HG02885 (cell line): ENCODE measurements around the gene BRAF.
A peak's percentile ranks its signal among the peaks of the same experiment; 100 is the strongest.
"Not testable (repeated sequence)": the region's sequence is repeated elsewhere in the genome, so short reads cannot be mapped to it uniquely, and the experiment has no call there.

Source experiments
- ATAC-seq: cut with Tn5 transposase; IDR thresholded peaks from one replicate; pipeline ENCODE4 v1.9.1; 2021; ENCODE audit warnings: mild to moderate bottlenecking; ENCODE audit not compliant: unreplicated experiment, poor library complexity

BRAF gene

GRCh38 chr7:140924821-140925421, at the start of gene BRAF:
Gene BRAF, minus strand, starts transcription at chr7:140924929. Its CDS starts 226 bp downstream, at chr7:140924703.
- peak; percentile 59 for ATAC-seq

DNA sequence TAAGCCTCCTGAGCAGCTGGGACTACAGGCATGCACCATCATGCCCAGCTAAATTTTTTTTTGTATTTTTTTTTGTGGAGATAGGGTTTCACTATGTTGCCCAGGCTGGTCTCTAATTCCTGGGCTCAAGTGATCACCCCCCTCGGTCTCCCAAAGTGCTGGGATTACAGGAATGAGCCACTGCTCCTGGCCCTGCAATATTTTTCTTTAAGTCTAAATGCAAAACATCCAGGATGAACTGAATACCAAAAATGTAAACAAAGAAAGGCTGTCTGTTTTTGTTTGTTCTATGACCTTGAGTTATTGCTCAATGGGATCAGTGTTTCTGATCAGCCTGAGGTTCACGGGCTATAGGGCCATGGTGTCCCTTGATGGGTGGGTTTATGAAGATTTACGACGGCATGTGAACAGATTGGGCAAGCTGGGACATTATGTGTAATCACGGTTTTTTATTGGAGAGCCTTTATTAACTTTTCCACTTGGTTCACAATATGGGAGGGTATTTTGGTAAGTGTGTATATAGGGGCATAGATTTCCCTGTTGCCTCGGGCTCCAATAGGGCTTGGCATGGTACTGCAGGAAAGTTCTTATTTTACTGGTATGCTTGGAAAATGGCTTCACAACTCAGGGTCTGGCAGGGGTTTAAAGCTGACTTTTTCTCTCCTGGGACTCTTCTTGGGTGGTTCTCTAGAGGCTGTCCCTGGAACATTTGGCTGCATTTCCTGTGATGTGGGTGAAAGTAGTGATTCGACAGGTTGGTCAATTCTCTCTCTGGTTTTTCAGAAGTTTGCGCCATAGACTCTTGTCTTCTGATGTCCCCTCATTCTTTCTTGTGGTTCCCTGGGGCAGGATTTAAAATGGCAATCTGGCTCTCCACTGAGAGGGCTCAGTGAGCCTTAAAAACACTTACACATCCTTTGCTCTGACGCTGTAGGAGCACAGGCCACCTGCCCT, 48.4 kb upstream of the BRAF start:
- no peak for ATAC-seq

DNA sequence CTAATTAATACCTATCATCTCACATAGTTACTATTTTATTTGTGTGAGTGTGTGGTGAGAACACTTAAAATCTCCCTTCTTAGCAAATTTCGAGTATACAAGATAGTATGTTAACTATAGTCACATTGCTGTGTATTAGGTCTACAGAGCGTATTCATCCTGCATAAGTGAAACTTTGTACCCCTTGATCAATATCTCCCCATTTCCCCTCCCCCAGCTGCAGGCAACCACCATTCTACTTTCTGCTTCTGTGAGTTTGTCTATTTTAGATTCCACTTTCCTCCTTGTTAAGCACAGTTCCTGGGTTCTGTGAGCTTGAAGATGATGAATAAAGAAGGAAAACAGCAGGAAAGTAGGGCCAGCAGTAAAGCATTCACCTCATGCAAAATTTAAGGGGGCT, 47.6 kb upstream of the BRAF start:
- ATAC-seq, result no peak

- ATAC-seq, result no peak
Observed at GRCh38 chr7:140967438-140967837, 42.7 kb upstream of the BRAF start.

GRCh38 chr7:140966561-140967233, 42.0 kb upstream of the BRAF start:
- ATAC-seq, result no peak

GRCh38 chr7:140961117-140961516, 36.4 kb upstream of the BRAF start:
- no peak for ATAC-seq

DNA sequence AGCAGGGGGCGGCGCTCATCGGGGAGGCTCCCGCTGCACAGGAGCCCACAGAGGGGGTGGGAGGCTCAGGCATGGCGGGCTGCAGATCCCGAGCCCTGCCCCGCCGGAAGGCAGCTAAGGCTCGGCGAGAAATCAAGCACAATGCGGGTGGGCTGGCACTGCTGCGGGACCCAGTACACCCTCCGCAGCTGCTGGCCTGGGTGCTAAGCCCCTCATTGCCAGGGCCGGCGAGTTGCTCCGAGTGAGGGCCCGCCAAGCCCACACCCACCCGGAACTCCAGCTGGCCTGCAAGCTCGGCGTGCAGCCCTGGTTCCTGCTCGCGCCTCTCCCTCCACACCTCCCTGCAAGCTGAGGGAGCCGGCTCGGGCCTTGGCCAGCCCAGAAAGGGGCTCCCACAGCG, 32.3 kb upstream of the BRAF start:
- ATAC-seq, result not testable (repeated sequence)

DNA sequence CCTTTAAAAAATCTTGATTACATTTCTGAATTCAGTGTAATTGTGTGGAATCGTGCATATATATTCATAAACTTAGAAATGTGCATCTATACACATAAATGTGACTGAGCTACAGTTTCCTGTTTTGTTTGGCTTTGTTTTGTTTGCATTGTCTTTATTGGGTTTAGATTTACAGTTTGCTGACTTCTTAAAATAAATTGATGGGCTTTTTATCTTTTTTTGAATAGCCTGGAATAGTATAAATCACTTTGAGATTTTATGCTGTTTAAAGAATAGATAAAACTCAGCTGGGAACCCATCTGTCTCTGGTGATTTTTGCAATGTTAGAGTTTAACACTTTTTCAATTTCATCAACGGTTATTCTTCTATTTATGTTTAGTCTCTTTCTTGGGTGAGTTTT, 21.2 kb upstream of the BRAF start:
- no peak for ATAC-seq

- not testable (repeated sequence) for ATAC-seq
Observed at GRCh38 chr7:140942242-140942641, 17.5 kb upstream of the BRAF start.

DNA sequence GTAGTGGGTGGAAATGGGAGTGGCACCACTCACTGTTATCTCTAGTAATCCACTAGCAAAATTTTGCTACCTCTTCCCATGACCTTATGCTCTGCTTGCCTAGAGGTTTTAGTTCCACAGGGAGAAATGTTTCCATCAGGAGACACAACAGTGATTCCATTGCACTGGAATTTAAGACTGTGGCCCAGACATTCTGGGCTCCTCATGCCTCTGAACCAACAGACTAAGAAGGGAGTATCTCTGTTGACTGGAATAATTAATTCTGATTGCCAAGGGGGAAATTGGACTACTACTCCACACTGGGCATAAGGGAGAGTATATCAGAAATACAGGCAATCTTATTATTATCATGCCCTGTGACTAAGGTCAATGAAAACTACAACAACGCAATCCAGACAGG, 16.2 kb upstream of the BRAF start:
- no peak for ATAC-seq

- ATAC-seq, result no peak
Observed at GRCh38 chr7:140937702-140938264, 13.1 kb upstream of the BRAF start.

GRCh38 chr7:140928491-140929309, 4.0 kb upstream of the BRAF start:
- ATAC-seq, result no peak

DNA sequence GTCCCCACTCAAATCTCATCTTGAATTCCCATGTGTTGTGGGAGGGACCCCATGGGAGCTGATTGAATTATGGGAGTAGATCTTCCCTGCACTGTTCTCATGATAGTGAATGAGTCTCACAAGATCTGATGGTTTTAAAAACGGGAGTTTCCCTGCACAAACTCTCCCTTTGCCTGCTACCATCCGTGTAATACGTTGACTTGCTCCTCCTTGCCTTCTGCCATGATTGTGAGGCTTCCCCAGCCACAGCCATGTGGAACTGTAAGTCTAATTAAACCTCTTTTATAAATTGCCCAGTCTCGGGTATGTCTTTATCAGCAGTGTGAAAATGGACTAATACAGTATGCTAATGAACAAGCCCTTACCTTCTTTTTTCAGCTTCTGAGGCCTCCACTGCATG, 3.2 kb upstream of the BRAF start:
- ATAC-seq, result not testable (repeated sequence)

GRCh38 chr7:140927351-140927750, 2.6 kb upstream of the BRAF start:
- ATAC-seq, result no peak

DNA sequence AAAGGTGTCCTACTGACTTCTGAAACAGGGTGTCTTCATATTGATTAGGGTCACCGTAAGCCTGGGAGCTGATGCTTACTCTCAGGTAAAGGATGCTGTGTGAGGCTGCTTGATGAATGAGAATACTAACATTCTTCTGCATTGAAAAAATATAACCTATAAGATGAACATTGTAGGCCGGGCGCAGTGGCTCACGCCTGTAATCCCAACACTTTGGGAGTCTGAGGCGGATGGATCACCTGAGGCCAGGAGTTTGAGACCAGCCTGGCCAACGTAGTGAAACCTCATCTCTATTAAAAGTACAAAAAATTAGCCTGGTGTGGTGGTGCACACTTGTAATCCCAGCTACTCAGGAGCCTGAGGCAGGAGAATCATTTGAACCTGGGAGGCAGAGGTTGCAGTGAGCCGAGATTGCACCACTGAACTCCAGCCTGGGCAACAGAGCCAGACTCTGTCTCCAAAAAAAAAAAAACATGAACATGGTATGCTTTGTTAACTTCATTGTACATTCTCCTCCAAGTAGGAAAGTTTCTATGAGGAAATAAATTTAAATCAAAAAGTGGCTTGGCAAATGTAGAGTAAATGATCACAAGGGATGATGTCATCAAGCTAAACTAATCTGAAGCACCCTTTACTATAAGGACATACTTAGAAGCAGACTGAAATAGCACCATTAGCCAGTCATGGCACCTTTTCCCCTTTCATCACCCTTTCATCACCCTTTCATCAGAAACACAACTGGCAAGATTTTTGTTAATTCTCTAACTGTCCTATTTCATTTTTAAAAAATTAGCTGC, 1.5 kb upstream of the BRAF start:
- no peak for ATAC-seq

DNA sequence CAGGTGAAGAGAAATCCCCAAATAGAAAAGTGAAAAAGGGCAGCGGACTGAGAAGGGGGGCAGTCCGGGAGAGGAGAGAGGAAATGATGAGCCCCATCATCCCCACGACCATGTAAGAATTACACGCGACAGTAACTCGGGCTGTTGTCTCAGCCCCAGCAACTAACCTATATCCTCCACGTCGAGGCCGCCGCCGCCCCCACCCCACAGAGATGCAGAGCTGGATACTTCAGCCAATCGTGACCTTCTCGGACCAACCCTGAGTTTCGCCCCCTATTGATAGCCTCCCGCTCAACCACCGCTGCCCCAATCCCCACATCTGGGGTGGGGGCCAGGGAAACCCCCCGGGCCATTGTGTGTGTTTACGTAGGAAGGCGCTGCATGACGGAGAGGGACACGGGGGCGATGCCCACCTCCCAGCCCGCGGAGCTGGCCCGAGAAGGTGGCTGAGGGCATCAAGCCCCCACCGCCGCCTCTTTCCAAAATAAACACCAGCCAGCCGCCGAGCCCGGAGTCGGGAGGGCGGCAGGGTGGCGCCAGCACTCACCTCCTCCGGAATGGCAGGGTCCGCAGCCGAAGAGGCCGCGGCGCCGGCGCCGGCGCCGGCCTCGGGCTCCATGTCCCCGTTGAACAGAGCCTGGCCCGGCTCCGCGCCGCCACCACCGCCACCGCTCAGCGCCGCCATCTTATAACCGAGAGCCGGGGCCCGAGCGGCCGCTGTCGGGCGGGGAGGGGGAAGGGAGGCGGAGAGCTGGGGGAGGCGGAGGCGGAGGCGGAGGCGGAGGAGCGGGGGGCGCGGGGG, 509 bp downstream of the BRAF start:
- peak; percentile 83 for ATAC-seq

DNA sequence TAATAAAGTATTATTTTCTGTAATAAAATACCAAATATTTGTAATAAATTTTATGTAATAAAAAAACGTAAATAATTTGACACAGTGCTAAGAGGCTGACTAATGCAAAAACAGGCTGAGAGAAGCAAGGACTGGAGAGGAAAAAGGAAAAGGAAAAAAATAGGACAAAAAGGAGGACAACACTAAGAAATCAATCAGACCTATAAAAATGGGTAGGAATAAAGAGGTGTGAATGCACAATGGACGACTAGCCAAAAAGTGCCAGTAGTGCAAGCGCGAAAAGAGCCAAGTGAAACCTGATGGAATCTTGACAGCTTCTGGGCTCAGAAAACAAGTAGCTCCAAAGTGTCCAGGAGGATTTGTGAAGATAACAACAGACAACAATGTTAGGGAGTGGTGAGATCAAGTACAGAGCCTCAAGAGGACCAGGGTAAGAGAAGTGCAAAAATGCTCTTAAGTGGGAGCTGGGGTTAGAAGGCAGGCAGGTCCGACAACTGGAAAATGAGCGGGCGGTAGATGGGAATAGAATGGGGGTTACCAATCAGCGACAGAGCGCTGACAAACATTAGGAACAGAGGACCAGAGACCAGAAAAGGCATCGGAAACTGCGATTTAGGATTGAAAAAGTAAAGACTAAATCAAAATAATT, 1.2 kb downstream of the BRAF start:
- ATAC-seq, result peak; percentile 9
